Measurements from ENCODE around the gene KIAA1217.
A peak's percentile ranks its signal among the peaks of the same experiment; 100 is the strongest.

Gene KIAA1217

GRCh38 chr10:24428410-24428782, 219.5 kb downstream of the KIAA1217 start:
- DNase-seq (ENCODE audit: low read depth) = no peak
- TF ChIP-seq CTCF (IDR thresholded peaks at IDR 0.05; ENCODE audit: control insufficient read depth, insufficient read depth, low read depth, low read length, missing control alignments) = no peak
- no peak overlapping the region for H3K4me3 ChIP-seq (ENCODE audit: control insufficient read depth, low read depth, low read length)

GRCh38 chr10:24430591-24430990, 221.7 kb downstream of the KIAA1217 start:
- H3K4me3 ChIP-seq (ENCODE audit: control insufficient read depth, low read depth, low read length) = no peak overlapping the region
- no peak for DNase-seq (ENCODE audit: low read depth)
- no peak for TF ChIP-seq CTCF (IDR thresholded peaks at IDR 0.05; ENCODE audit: control insufficient read depth, insufficient read depth, low read depth, low read length, missing control alignments)

- no peak for DNase-seq (ENCODE audit: low read depth)
- H3K4me3 ChIP-seq (ENCODE audit: control insufficient read depth, low read depth, low read length) = no peak overlapping the region
- no peak for TF ChIP-seq CTCF (IDR thresholded peaks at IDR 0.05; ENCODE audit: control insufficient read depth, insufficient read depth, low read depth, low read length, missing control alignments)
Measured at GRCh38 chr10:24432478-24433416, 223.8 kb downstream of the KIAA1217 start.

GRCh38 chr10:24433705-24434104, 224.8 kb downstream of the KIAA1217 start:
- no peak for DNase-seq (ENCODE audit: low read depth)

GRCh38 chr10:24434961-24435360, 226.0 kb downstream of the KIAA1217 start:
- no peak overlapping the region for H3K4me3 ChIP-seq (ENCODE audit: control insufficient read depth, low read depth, low read length)
- TF ChIP-seq CTCF (IDR thresholded peaks at IDR 0.05; ENCODE audit: control insufficient read depth, insufficient read depth, low read depth, low read length, missing control alignments) = no peak
- DNase-seq (ENCODE audit: low read depth) = no peak

More at GRCh38 chr10:24433705-24434104, 224.8 kb downstream of the KIAA1217 start:
- H3K4me3 ChIP-seq (ENCODE audit: control insufficient read depth, low read depth, low read length) = no peak overlapping the region
- no peak for TF ChIP-seq CTCF (IDR thresholded peaks at IDR 0.05; ENCODE audit: control insufficient read depth, insufficient read depth, low read depth, low read length, missing control alignments)

GRCh38 chr10:24435374-24435773, 226.4 kb downstream of the KIAA1217 start:
- H3K4me3 ChIP-seq (ENCODE audit: control insufficient read depth, low read depth, low read length) = no peak overlapping the region
- no peak for TF ChIP-seq CTCF (IDR thresholded peaks at IDR 0.05; ENCODE audit: control insufficient read depth, insufficient read depth, low read depth, low read length, missing control alignments)
- peak; percentile 71 for DNase-seq (ENCODE audit: low read depth)
